A549 (cell line): ENCODE data around the gene SLF2. TPM values are rescaled to one million over a fixed set of nuclear protein-coding genes. Genes with fewer than 3 reads are reported as not detected.

Source experiments
- ATAC-seq, 2 experiments: fragments of 200-7000 bp in 1 of 2; fragments of >200 bp in 1 of 2; cut with Nextera tagmentation in 1 of 2; cut with Tn5 transposase in 1 of 2; 3 replicates each; pipeline versions ENCODE4 v1.8.0 to v1.9.1; 2018 to 2020; ENCODE audit warnings: mild to moderate bottlenecking in 1 of 2, moderate library complexity in 1 of 2
- CTCF ChIA-PET: fragments of 300-600 bp; sonication (Branson Sonifier 250); formaldehyde crosslinking; extraction: SDS; loops from one replicate; lab custom pipeline; 2021; ENCODE audit warnings: antibody characterized with exemption, inconsistent platforms; lab: Yijun Ruan, JAX
- POLR2A ChIA-PET: fragments of 350-600 bp; formaldehyde crosslinking; extraction: SDS; loops from one replicate; lab custom pipeline; 2021; ENCODE audit warnings: antibody characterized with exemption, inconsistent platforms; lab: Yijun Ruan, JAX
- DNase-seq, 2 experiments: peaks; one replicate each; pipeline versions ENCODE4 v3.0.0 to v3.0.0-alpha.2; 2011 to 2016; ENCODE audit warnings: low read depth in 1 of 2, low spot score in 1 of 2
- FAIRE-seq: peaks from 2 replicates; lab custom pipeline; 2011; peaks lifted over from hg19 to GRCh38; lab: Jason Lieb, UNC
- H3K27ac ChIP-seq, 2 experiments: fragments of >200 bp; sonication (Bioruptor Twin); formaldehyde crosslinking; 3 replicates each; pipeline ENCODE4 v1.5.1; 2016 to 2017
- H3K4me1 ChIP-seq: fragments of >200 bp; sonication (Bioruptor Twin); formaldehyde crosslinking; 3 replicates; pipeline ENCODE4 v1.6.1; 2016
- H3K4me2 ChIP-seq: fragments of >200 bp; sonication (Bioruptor Twin); formaldehyde crosslinking; 3 replicates; pipeline ENCODE4 v1.6.1; 2016
- H3K4me3 ChIP-seq: fragments of >200 bp; sonication (Bioruptor Twin); formaldehyde crosslinking; 3 replicates; pipeline ENCODE4 v1.5.1; 2016
- H3K9me3 ChIP-seq: fragments of >200 bp; sonication (Bioruptor Twin); formaldehyde crosslinking; 3 replicates; pipeline ENCODE4 v1.6.1; 2016
- BHLHE40 ChIP-seq: IDR thresholded peaks from 2 replicates; pipeline ENCODE4 v1.6.1; 2012; ENCODE audit warnings: low read depth, low read length, inconsistent platforms
- CBX2 ChIP-seq: fragments of 200-600 bp; sonication (generic); IDR thresholded peaks from 2 replicates; pipeline ENCODE4 v1.6.1; 2016; ENCODE audit warnings: low read depth, mild to moderate bottlenecking, borderline replicate concordance
- CBX8 ChIP-seq: fragments of 200-600 bp; sonication (generic); IDR thresholded peaks from 2 replicates; pipeline ENCODE4 v1.6.1; 2016
- CEBPB ChIP-seq, 2 experiments: fragments of >200 bp in 1 of 2; sonication (Bioruptor Twin) in 1 of 2; formaldehyde crosslinking in 1 of 2; IDR thresholded peaks; 2 replicates each; pipeline ENCODE4 v1.6.1; 2012 to 2016
- HDAC2 ChIP-seq: fragments of 200-600 bp; sonication (generic); IDR thresholded peaks from 2 replicates; pipeline ENCODE4 v1.6.1; 2016
- HEYL ChIP-seq: fragments of 250-450 bp; sonication (Bioruptor Pico); IDR thresholded peaks from 2 replicates; pipeline ENCODE4 v1.8.0; 2021; ENCODE audit warnings: mild to moderate bottlenecking, moderate library complexity
- HMGXB4 ChIP-seq: fragments of 250-450 bp; sonication (Bioruptor Pico); IDR thresholded peaks from 2 replicates; pipeline ENCODE4 v1.5.0; 2021; ENCODE audit warnings: mild to moderate bottlenecking, moderate library complexity, borderline replicate concordance
- HOXA7 ChIP-seq: fragments of 250-450 bp; sonication (Bioruptor Pico); IDR thresholded peaks from 2 replicates; pipeline ENCODE4 v1.5.0; 2020; ENCODE audit warnings: mild to moderate bottlenecking, moderate library complexity
- KDM1A ChIP-seq: fragments of 200-600 bp; sonication (generic); IDR thresholded peaks from 2 replicates; pipeline ENCODE4 v1.6.1; 2016; ENCODE audit warnings: low read depth, mild to moderate bottlenecking
- NPAS2 ChIP-seq: fragments of 250-450 bp; sonication (Bioruptor Pico); IDR thresholded peaks from 2 replicates; pipeline ENCODE4 v1.8.0; 2022; ENCODE audit warnings: mild to moderate bottlenecking, moderate library complexity, borderline replicate concordance
- PHF8 ChIP-seq: fragments of 200-600 bp; sonication (generic); IDR thresholded peaks from 2 replicates; pipeline ENCODE4 v1.6.1; 2016; ENCODE audit warnings: low read depth, mild to moderate bottlenecking, antibody characterized with exemption, moderate library complexity, borderline replicate concordance
- POLR2A ChIP-seq: IDR thresholded peaks from 2 replicates; pipeline ENCODE4 v1.6.1; 2012; ENCODE audit warnings: mild to moderate bottlenecking, low read length
- REST ChIP-seq: fragments of 200-600 bp; sonication (generic); IDR thresholded peaks from 2 replicates; pipeline ENCODE4 v1.6.1; 2016; ENCODE audit warnings: antibody characterized with exemption, mild to moderate bottlenecking, moderate library complexity
- SMC3 ChIP-seq: fragments of >200 bp; sonication (Bioruptor Twin); formaldehyde crosslinking; IDR thresholded peaks from 3 replicates; pipeline ENCODE4 v1.6.1; 2018; ENCODE audit warnings: inconsistent platforms
- TFCP2L1 ChIP-seq: fragments of 250-450 bp; sonication (Bioruptor Pico); IDR thresholded peaks from 2 replicates; pipeline ENCODE4 v1.5.0; 2021; ENCODE audit warnings: mild to moderate bottlenecking
- ZC3H11A ChIP-seq: fragments of 450-650 bp; IDR thresholded peaks from 2 replicates; pipeline ENCODE4 v1.6.1; 2014; ENCODE audit warnings: antibody characterized with exemption, mild to moderate bottlenecking
- ZSCAN20 ChIP-seq: fragments of 250-450 bp; sonication (Bioruptor Pico); IDR thresholded peaks from 2 replicates; pipeline ENCODE4 v1.8.0; 2022; ENCODE audit warnings: mild to moderate bottlenecking, moderate library complexity
- WGBS: methylation state at CpG from one replicate; pipeline ENCODE4 v1.1.6; 2017; ENCODE audit errors: missing lambda C conversion rate; 5-methylcytosine and 5-hydroxymethylcytosine counted together
- polyA plus RNA-seq, 4 experiments: library from polyadenylated mRNA; depleted of rRNA in 3 of 4; stranded (reverse); fragments of >200 nt; fragmentation: RNase III in 1 of 4; extraction: RNeasy Plus Mini Kit Qiagen cat#74134 plus additional on column Dnase treatment in 1 of 4; gene quantifications; 2 replicates in 3 of 4; 3 replicates in 1 of 4; pipeline ENCODE4 v1.2.3, GENCODE V29; 2011 to 2017

Gene SLF2
- polyA plus RNA-seq, 2 of the 4 experiments (the other 2 are of a cell fraction) = 13.0 to 16.6 TPM

GRCh38 chr10:100887761-100888296 is 24.9 kb upstream of the SLF2 start:
- DNase-seq = no peak
- 86% methylated on average over 14 of the region's 14 CpGs for WGBS

DNA sequence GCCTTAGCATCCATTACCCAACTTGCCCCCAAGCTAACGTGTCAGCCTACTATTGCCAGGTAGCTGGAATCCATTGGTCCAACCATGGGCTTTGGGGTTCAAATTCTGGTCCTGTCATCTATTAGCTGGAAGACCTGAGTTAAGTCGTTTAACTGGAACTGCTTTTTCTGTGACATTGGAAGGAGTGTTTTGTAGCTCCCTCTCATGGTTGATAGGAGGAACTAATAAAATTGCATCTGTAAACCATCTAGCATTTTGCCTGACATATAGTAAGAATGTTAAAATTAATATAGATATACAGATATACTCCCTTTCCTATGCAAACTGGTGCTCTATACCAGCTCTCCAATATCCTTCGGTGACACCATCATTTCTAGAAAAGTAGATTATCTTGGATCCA is 23.8 kb upstream of the SLF2 start:
- Histone ChIP-seq H3K4me3 (no peak overlapping the region), H3K4me1 (peaks cover 19% of the 10 kb centered on the region), H3K27ac (no peak overlapping the region), H3K9me3 (no peaks in the 10 kb centered on the region), H3K4me2 (no peak overlapping the region)
- no peak for ATAC-seq
- CTCF ChIA-PET = interaction anchor here (0.9 to 4.8 kb wide), 8 partner anchors 10 to 353 kb away, joined by 3 to 48 read pairs (median 4); partner anchors contain the start of gene HIF1AN
- no peak for TF ChIP-seq KDM1A
- no peak for TF ChIP-seq HMGXB4 (CRISPR knock-in tag)
- no peak for TF ChIP-seq HEYL (CRISPR knock-in tag)
- TF ChIP-seq ZC3H11A = no peak
- FAIRE-seq = no peak
- POLR2A ChIA-PET = no interaction called here
- DNase-seq = peak in 1 of 2 experiments; percentile 21
- WGBS = 40% methylated on average over 3 of the region's 3 CpGs

More at GRCh38 chr10:100887761-100888296, 24.9 kb upstream of the SLF2 start:
- no peak for FAIRE-seq
- Histone ChIP-seq H3K4me3 (no peak overlapping the region), H3K4me1 (peaks cover 19% of the 10 kb centered on the region), H3K9me3 (no peaks in the 10 kb centered on the region)
- POLR2A ChIA-PET = no interaction called here
- no peak for TF ChIP-seq REST
- TF ChIP-seq CBX8 = no peak
- no peak for TF ChIP-seq HDAC2
- TF ChIP-seq SMC3 = no peak
- no peak for TF ChIP-seq TFCP2L1 (CRISPR knock-in tag)
- no peak for TF ChIP-seq HOXA7
- no peak for TF ChIP-seq POLR2A
- TF ChIP-seq CBX2 = no peak
- no peak for TF ChIP-seq HMGXB4 (CRISPR knock-in tag)
- TF ChIP-seq PHF8 = no peak
- no peak for TF ChIP-seq CEBPB (IDR thresholded peaks at IDR 0.05)
- TF ChIP-seq ZSCAN20 = no peak
- no peak for TF ChIP-seq BHLHE40
- no peak for TF ChIP-seq NPAS2
- TF ChIP-seq, all 56 proteins: peak for 0
- CTCF ChIA-PET = interaction anchor here (0.9 to 4.8 kb wide), 7 partner anchors 9 to 352 kb away, joined by 3 to 48 read pairs (median 5); partner anchors contain the start of gene HIF1AN
- ATAC-seq = no peak
- Histone ChIP-seq H3K27ac (no peak overlapping the region), H3K4me2 (no peak overlapping the region)
